Spleen (tissue), 7 donors: ENCODE measurements around the gene NDOR1.

Experiments
- CTCF ChIP-seq, 11 experiments: fragments of 200-600 bp in 7 of 11; fragments of 450-650 bp in 4 of 11; sonication (generic) in 4 of 11; IDR thresholded peaks in 8 of 11; conservative IDR thresholded peaks in 3 of 11; 1 replicate in 7 of 11; 2 replicates in 4 of 11; pipeline versions ENCODE4 v1.4.0 to v1.8.0; 2016 to 2021; ENCODE audit warnings: antibody characterized with exemption in 11 of 11, inconsistent platforms in 4 of 11, mild to moderate bottlenecking in 1 of 11
- POLR2A ChIP-seq, 3 donors: fragments of 450-650 bp; IDR thresholded peaks; one replicate each; pipeline ENCODE4 v1.5.1; 2017; ENCODE audit warnings: antibody characterized with exemption in 3 of 3, mild to moderate bottlenecking in 1 of 3
- donor health status: DM: no; HTN: no; CAD: no; lungs with moderate emphysema.
- donor health status: DM: no; HTN: no; CAD: no.
- donor health status: DM: no; HTN: no; CAD: no.

GRCh38 chr9:137247916-137248175, 42.3 kb downstream of the NDOR1 start:
- TF ChIP-seq POLR2A (IDR thresholded peaks at IDR 0.05) (no peak), CTCF (IDR thresholded peaks at IDR 0.05 in 8 of 11, conservative IDR thresholded peaks at IDR 0.05 in 3 of 11) (no peak)
